ENCODE results near the gene ZNF205. TPM values are rescaled to one million over a fixed set of nuclear protein-coding genes. Genes with fewer than 3 reads are reported as not detected.

Gene ZNF205
- total and polyA plus RNA-seq, 2 of the 8 experiments (the other 6 are each of a cell fraction or from before 2014, with no cell fraction given): 19.1 to 19.9 TPM

DNA sequence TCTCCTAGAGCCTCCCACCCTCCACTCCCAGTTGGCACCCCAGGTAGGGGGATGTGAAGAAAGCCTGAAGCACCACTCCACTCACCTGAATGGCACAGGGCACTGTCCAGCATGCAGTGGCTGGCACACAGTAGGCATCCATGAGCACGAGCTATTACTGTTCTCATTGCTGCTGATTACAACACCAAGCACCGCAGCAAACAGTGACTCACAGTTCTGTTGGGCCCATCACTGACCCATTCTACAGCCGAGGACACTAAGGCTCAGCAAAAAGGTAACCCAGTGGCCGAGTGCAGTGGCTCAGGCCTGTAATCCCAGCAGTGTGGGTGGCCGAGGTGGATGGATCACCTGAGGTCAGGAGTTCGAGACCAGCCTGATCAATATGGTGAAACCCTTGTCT lies 16.0 kb upstream of the ZNF205 start:
- Histone ChIP-seq H4K91ac (replicated peaks; ENCODE audit: insufficient read length, low read length) (peak overlapping the region; percentile 54), H3K79me1 (ENCODE audit: low read depth, low read length) (peaks cover 4% of the 10 kb centered on the region; the same call in 1 of the 2 replicates), H2BK12ac (ENCODE audit: low read depth, low read length) (peak overlapping the region; percentile 84), H3K27me3 (replicated peaks in 1 of 4; ENCODE audit: control insufficient read depth in 3 of 4, extremely low read depth in 1 of 4, insufficient read depth in 3 of 4, low read length in 3 of 4) (no peaks in the 10 kb centered on the region), H3K14ac (ENCODE audit: insufficient read length) (no peak overlapping the region), H4K5ac (ENCODE audit: insufficient read length, low read depth, low read length) (peak overlapping the region; percentile 78), H2AFZ (ENCODE audit: low read length) (no peak overlapping the region), H3K36me3 (ENCODE audit: control insufficient read depth in 2 of 4, insufficient read depth in 4 of 4, low read length in 3 of 4) (peaks cover 10 to 22% (median 13%) of the 10 kb centered on the region in 4 experiments), H3K4me2 (ENCODE audit: insufficient read depth in 1 of 2, low read depth in 2 of 2, low read length in 2 of 2) (peak overlapping the region; percentile 82 to 94; a peak in 3 of 4 replicates), H4K20me1 (replicated peaks in 1 of 2; ENCODE audit: control insufficient read depth in 1 of 2, insufficient read depth in 2 of 2, low read length in 2 of 2) (peaks cover 0 to 10% of the 10 kb centered on the region in 2 experiments), H3K23ac (ENCODE audit: insufficient read length) (no peak overlapping the region), H3K4ac (replicated peaks; ENCODE audit: insufficient read length, low read depth, low read length) (peak overlapping the region; percentile 95), H2BK20ac (ENCODE audit: low read length) (peak overlapping the region; percentile 72), H2AK5ac (ENCODE audit: low read depth, low read length) (peak overlapping the region; percentile 57), H3K23me2 (ENCODE audit: low read depth, low read length) (peaks cover 20% of the 10 kb centered on the region), H4K8ac (ENCODE audit: extremely low read depth, insufficient read depth, low read length) (peak overlapping the region; percentile 1; the same call in 1 of the 2 replicates), H3K18ac (ENCODE audit: extremely low read depth, low read length) (peak overlapping the region; percentile 36), H2BK120ac (replicated peaks; ENCODE audit: low read depth, low read length) (no peak overlapping the region), H3K9ac (replicated peaks in 1 of 4; ENCODE audit: extremely low read depth in 1 of 4, low read depth in 3 of 4, low read length in 3 of 4) (0 out of 7 replicates have a peak overlapping the region, but pooled peaks of 1 of the 4 experiments have one; percentile 25), H2BK15ac (ENCODE audit: low read length) (peak overlapping the region; percentile 88; the same call in 1 of the 2 replicates), H3K4me3 (ENCODE audit: extremely low read depth in 1 of 4, insufficient read depth in 2 of 4, low read depth in 3 of 4, low read length in 4 of 4) (peak overlapping the region in 1 of 4 experiments; percentile 35; a peak in 1 of 8 replicates), H3K79me2 (ENCODE audit: control insufficient read depth in 1 of 2, insufficient read depth in 2 of 2, low read length in 2 of 2) (peaks cover 11 to 71% of the 10 kb centered on the region in 2 experiments; a peak in 3 of 4 replicates), H2BK5ac (ENCODE audit: low read depth, low read length) (peak overlapping the region; percentile 99), H3K27ac (ENCODE audit: low read depth, low read length) (peak overlapping the region; percentile 56; the same call in 1 of the 2 replicates), H3K56ac (replicated peaks; ENCODE audit: insufficient read length, low read depth, low read length) (peak overlapping the region; percentile 10), H3K9me3 (ENCODE audit: insufficient read depth in 2 of 2, low read depth in 1 of 2, low read length in 1 of 2) (no peaks in the 10 kb centered on the region), H3K4me1 (replicated peaks in 1 of 4; ENCODE audit: control insufficient read depth in 3 of 4, insufficient read depth in 4 of 4, low read length in 3 of 4) (peaks cover 12 to 27% (median 16%) of the 10 kb centered on the region in 4 experiments)
- POLR2A ChIA-PET (ENCODE audit: partially characterized antibody): interaction anchor here (1.3 to 15.4 kb wide), 14 partner anchors 7 to 89 kb away, joined by 3 to 169 read pairs (median 65); partner anchors contain the start of genes HCFC1R1, IL32, THOC6 and TNFRSF12A
- 96% methylated on average over 5 of the region's 6 CpGs; no CpG with 5 or more reads in 1 of the 2 experiments for WGBS, 2 experiments (ENCODE audit: extremely low coverage in 1 of 2, insufficient coverage in 1 of 2, insufficient read length in 1 of 2, insufficient replicate concordance in 2 of 2, low coverage in 1 of 2, low lambda C conversion rate in 2 of 2, missing lambda C conversion rate in 1 of 2)
- CTCF ChIA-PET (ENCODE audit: partially characterized antibody): interaction anchor here (1.7 to 36.8 kb wide), 7 partner anchors 9 to 65 kb away, joined by 8 to 619 read pairs (median 15); partner anchors contain the start of genes IL32, ZNF205 and ZNF213
- TF ChIP-seq NRF1 (IDR thresholded peaks at IDR 0.05; ENCODE audit: low read depth, low read length): no peak
- no peak for TF ChIP-seq JUND (IDR thresholded peaks at IDR 0.05; ENCODE audit: low read length)
- TF ChIP-seq SP2 (IDR thresholded peaks at IDR 0.05; ENCODE audit: low read length): no peak
- TF ChIP-seq KDM4A (IDR thresholded peaks at IDR 0.05; ENCODE audit: low read depth, low read length, severe bottlenecking): no peak
- FAIRE-seq (no peak), DNase-seq (ENCODE audit: low read depth in 1 of 2, low spot score in 2 of 2) (no peak)

All from H1 (cell line).